Spleen (tissue), 11 donors: Measurements from ENCODE around the gene WDR33. TPM values are rescaled to one million over a fixed set of nuclear protein-coding genes. Genes with fewer than 3 reads are reported as not detected.

Experiments
- DNase-seq: peaks from one replicate; pipeline ENCODE4 v3.0.0-alpha.2; 2020
- H3K27ac ChIP-seq, 8 donors: fragments of 200-600 bp; sonication (generic) in 7 of 8; 1 replicate in 4 of 8; 2 replicates in 4 of 8; pipeline versions ENCODE4 v1.5.0 to v1.8.0; 2016 to 2021; ENCODE audit warnings: inconsistent platforms in 4 of 8, mild to moderate bottlenecking in 4 of 8, moderate library complexity in 1 of 8
- H3K27me3 ChIP-seq, 7 donors: fragments of 200-600 bp; sonication (generic) in 6 of 7; replicated peaks in 1 of 7; 1 replicate in 4 of 7; 2 replicates in 3 of 7; pipeline versions ENCODE4 v1.5.0 to v1.8.0; 2016 to 2021; ENCODE audit warnings: inconsistent platforms in 3 of 7, mild to moderate bottlenecking in 1 of 7
- H3K36me3 ChIP-seq, 6 donors: fragments of 200-600 bp; sonication (generic) in 5 of 6; 1 replicate in 4 of 6; 2 replicates in 2 of 6; pipeline versions ENCODE4 v1.5.0 to v1.8.0; 2016 to 2021; ENCODE audit warnings: inconsistent platforms in 2 of 6
- H3K4me1 ChIP-seq, 6 donors: fragments of 200-600 bp; sonication (generic) in 5 of 6; 1 replicate in 3 of 6; 2 replicates in 3 of 6; pipeline versions ENCODE4 v1.5.0 to v1.8.0; 2016 to 2021; ENCODE audit warnings: inconsistent platforms in 3 of 6
- H3K4me3 ChIP-seq, 8 donors: fragments of 200-600 bp; sonication (generic) in 7 of 8; 1 replicate in 4 of 8; 2 replicates in 4 of 8; pipeline versions ENCODE4 v1.5.0 to v1.8.0; 2016 to 2021; ENCODE audit warnings: inconsistent platforms in 4 of 8, mild to moderate bottlenecking in 4 of 8, moderate library complexity in 2 of 8
- H3K9me3 ChIP-seq, 8 donors: fragments of 200-600 bp; sonication (generic) in 7 of 8; 1 replicate in 4 of 8; 2 replicates in 4 of 8; pipeline versions ENCODE4 v1.5.0 to v1.8.0; 2016 to 2021; ENCODE audit warnings: inconsistent platforms in 4 of 8
- CTCF ChIP-seq, 11 experiments: fragments of 200-600 bp in 7 of 11; fragments of 450-650 bp in 4 of 11; sonication (generic) in 4 of 11; IDR thresholded peaks in 8 of 11; conservative IDR thresholded peaks in 3 of 11; 1 replicate in 7 of 11; 2 replicates in 4 of 11; pipeline versions ENCODE4 v1.4.0 to v1.8.0; 2016 to 2021; ENCODE audit warnings: antibody characterized with exemption in 11 of 11, inconsistent platforms in 4 of 11, mild to moderate bottlenecking in 1 of 11
- POLR2A ChIP-seq, 3 donors: fragments of 450-650 bp; IDR thresholded peaks; one replicate each; pipeline ENCODE4 v1.5.1; 2017; ENCODE audit warnings: antibody characterized with exemption in 3 of 3, mild to moderate bottlenecking in 1 of 3
- POLR2AphosphoS5 ChIP-seq, 3 donors: sonication (generic); formaldehyde crosslinking; IDR thresholded peaks; one replicate each; pipeline ENCODE4 v1.5.1; 2017; ENCODE audit warnings: antibody characterized with exemption in 3 of 3
- WGBS, 5 donors: extraction: QIAGEN DNeasy Blood & Tissue Kit in 3 of 5; methylation state at CpG; one replicate each; pipeline versions ENCODE4 v1.1.5 to v1.1.7; 2013 to 2018; 5-methylcytosine and 5-hydroxymethylcytosine counted together
- intact Hi-C: fragments of 100-400 bp; cut with DNase I; formaldehyde crosslinking; loops from one replicate; pipeline ENCODE4 v1.15.0; 2023; ENCODE audit warnings: low total_unique reads
- polyA plus RNA-seq, 3 donors: library from polyadenylated mRNA; stranded (reverse); fragments of 200-250 nt; gene quantifications; one replicate each; pipeline ENCODE4 v1.2.1, GENCODE V29; 2013
- total RNA-seq, 7 donors: library from RNA; depleted of rRNA in 3 of 7; stranded (reverse); fragments of >200 nt in 3 of 7; fragmentation: NEBNext Ultra II Directional in 4 of 7; extraction: Animal tissue kit (Norgen Biotek cat#: 25700) in 4 of 7; gene quantifications; one replicate each; pipeline versions ENCODE4 v1.1.0 to v1.2.1, GENCODE V29; 2016 to 2021
- donor health status: healthy with polysubstance abuse.
- donor health status: DM: no; HTN: no; CAD: no; lungs with moderate emphysema.
- donor health status: DM: no; HTN: no; CAD: no.
- donor health status: Bipolar disorder and iron deficiency.
- donor health status: healthy.
- donor health status: DM: no; HTN: no; CAD: no.
- donor health status: DM: yes; HTN: yes; CAD: no.

WDR33 gene
- total and polyA plus RNA-seq, 10 donors: 15.4 to 85.3 (median 63.1) TPM

- Histone ChIP-seq H3K27me3 (no peaks in the 10 kb centered on the region), H3K4me1 (no peaks in the 10 kb centered on the region), H3K27ac (no peak overlapping the region), H3K36me3 (peaks cover 7 to 98% (median 57%) of the 10 kb centered on the region in 6 donors), H3K9me3 (no peaks in the 10 kb centered on the region), H3K4me3 (no peak overlapping the region)
- intact Hi-C loops: no loop called here
- TF ChIP-seq POLR2AphosphoS5 (IDR thresholded peaks at IDR 0.05): peak in 1 of 3 donors; percentile 53
- TF ChIP-seq CTCF (IDR thresholded peaks at IDR 0.05 in 8 of 11, conservative IDR thresholded peaks at IDR 0.05 in 3 of 11): no peak
- no peak for TF ChIP-seq POLR2A (IDR thresholded peaks at IDR 0.05)
- no peak for DNase-seq
- WGBS, 5 donors: 95 to 97% (median 96%) methylated on average over 8 to 13 of the region's 13 CpGs
These were observed 91.4 kb downstream of the WDR33 start for GRCh38 chr2:127719301-127720218.

GRCh38 chr2:127718271-127718670 is 92.7 kb downstream of the WDR33 start:
- H3K9me3 ChIP-seq: no peaks in the 10 kb centered on the region
- no peak overlapping the region for H3K27ac ChIP-seq
- H3K36me3 ChIP-seq: peaks cover 7 to 98% (median 62%) of the 10 kb centered on the region in 6 donors
- intact Hi-C loops: no loop called here
- no peak for TF ChIP-seq POLR2A (IDR thresholded peaks at IDR 0.05)
- TF ChIP-seq POLR2AphosphoS5 (IDR thresholded peaks at IDR 0.05): no peak
- no peak for DNase-seq
- WGBS, 5 donors: 85 to 96% (median 91%) methylated on average over 4 of the region's 4 CpGs
- H3K27me3 ChIP-seq: no peaks in the 10 kb centered on the region
- H3K4me3 ChIP-seq: no peak overlapping the region
- H3K4me1 ChIP-seq: no peaks in the 10 kb centered on the region

GRCh38 chr2:127715778-127716449 is 95.1 kb downstream of the WDR33 start:
- intact Hi-C loops: no loop called here
- DNase-seq: no peak
- Histone ChIP-seq H3K9me3 (no peaks in the 10 kb centered on the region), H3K27ac (no peak overlapping the region), H3K36me3 (peaks cover 3 to 96% (median 47%) of the 10 kb centered on the region in 6 donors), H3K4me1 (no peaks in the 10 kb centered on the region), H3K27me3 (no peaks in the 10 kb centered on the region), H3K4me3 (no peak overlapping the region)
- 88 to 96% (median 93%) methylated on average over 14 of the region's 14 CpGs for WGBS, 5 donors
- TF ChIP-seq CTCF (IDR thresholded peaks at IDR 0.05 in 8 of 11, conservative IDR thresholded peaks at IDR 0.05 in 3 of 11): no peak
- TF ChIP-seq POLR2A (IDR thresholded peaks at IDR 0.05): no peak
- TF ChIP-seq POLR2AphosphoS5 (IDR thresholded peaks at IDR 0.05): no peak

GRCh38 chr2:127713562-127713961 is 97.4 kb downstream of the WDR33 start:
- WGBS, 5 donors: 94 to 98% (median 94%) methylated on average over 24 to 25 of the region's 25 CpGs
- intact Hi-C loops: no loop called here
- Histone ChIP-seq H3K27ac (no peak overlapping the region), H3K36me3 (peaks cover 2 to 96% (median 40%) of the 10 kb centered on the region in 6 donors), H3K27me3 (no peaks in the 10 kb centered on the region), H3K4me1 (no peaks in the 10 kb centered on the region), H3K9me3 (no peaks in the 10 kb centered on the region), H3K4me3 (no peak overlapping the region)
- DNase-seq: no peak
- no peak for TF ChIP-seq POLR2A (IDR thresholded peaks at IDR 0.05)
- TF ChIP-seq POLR2AphosphoS5 (IDR thresholded peaks at IDR 0.05): peak in 1 of 3 donors; percentile 30
- TF ChIP-seq CTCF (IDR thresholded peaks at IDR 0.05 in 8 of 11, conservative IDR thresholded peaks at IDR 0.05 in 3 of 11): no peak
